Fibroblast of peridontal ligament (primary cell): ENCODE data around the gene ATP10A.

Source experiments
- DNase-seq: peaks from one replicate; pipeline ENCODE4 v3.0.0-alpha.2; 2010; ENCODE audit errors: extremely low read depth

ATP10A gene

GRCh38 chr15:25793354-25794050, 69.6 kb downstream of the ATP10A start:
- no peak for DNase-seq

DNA sequence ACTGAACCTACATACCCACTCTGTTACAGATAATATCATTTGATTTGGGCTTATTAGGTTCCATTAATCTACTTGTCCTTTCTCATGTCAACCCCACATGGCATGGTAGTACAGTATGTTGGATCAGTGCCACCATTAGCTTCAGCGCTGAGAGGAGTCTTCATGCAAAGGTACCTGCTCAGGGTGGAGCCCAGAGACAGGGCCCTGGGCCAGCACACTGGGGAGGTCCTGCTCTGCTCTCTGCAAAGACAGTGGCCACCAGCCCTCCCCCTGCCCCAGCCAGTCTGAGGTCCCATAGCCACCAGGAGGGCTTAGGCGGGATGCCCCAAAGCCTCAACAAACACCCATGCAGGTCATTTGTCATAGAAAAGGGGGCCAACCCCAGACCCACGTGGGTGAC, 71.0 kb downstream of the ATP10A start:
- no peak for DNase-seq

DNA sequence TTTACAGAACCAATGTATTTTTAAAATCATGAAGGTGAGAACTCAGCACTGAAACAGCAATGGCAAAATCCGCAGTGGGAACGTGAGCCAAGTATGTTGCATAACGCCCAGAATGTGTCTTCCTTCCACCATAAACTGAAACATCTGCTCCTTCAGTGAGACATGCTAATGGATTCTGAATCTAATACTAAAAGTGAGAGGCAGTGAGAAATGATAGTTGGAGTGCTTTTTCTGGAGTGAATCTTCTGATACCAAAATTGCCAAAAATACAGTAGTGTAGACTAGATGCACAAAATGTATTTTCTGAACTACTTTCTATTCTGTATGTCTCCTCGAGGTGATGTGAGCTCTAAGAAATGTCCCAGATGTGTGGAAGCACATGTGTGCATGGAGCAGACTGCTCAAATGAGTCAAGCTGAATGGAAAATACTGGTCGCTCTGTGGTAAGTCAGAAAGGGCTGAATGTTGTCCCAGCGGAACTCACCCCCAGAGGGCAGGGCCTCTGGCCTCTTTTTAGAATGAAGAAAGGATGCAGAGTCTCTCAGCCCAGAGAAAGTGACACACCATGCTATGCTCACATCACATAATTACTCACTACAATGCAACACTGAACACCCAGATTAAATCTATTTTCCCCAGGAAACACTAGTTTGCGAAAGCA, 73.0 kb downstream of the ATP10A start:
- peak; percentile 90 for DNase-seq

GRCh38 chr15:25789616-25789999, 73.5 kb downstream of the ATP10A start:
- DNase-seq: no peak

GRCh38 chr15:25789211-25789610, 73.9 kb downstream of the ATP10A start:
- DNase-seq: peak; percentile 84

GRCh38 chr15:25787855-25788520, 75.1 kb downstream of the ATP10A start:
- DNase-seq: peak; percentile 14

GRCh38 chr15:25787381-25787780, 75.7 kb downstream of the ATP10A start:
- no peak for DNase-seq

- DNase-seq: no peak
Measured at GRCh38 chr15:25786040-25786439, 77.1 kb downstream of the ATP10A start.

GRCh38 chr15:25785641-25786025, 77.5 kb downstream of the ATP10A start:
- no peak for DNase-seq

DNA sequence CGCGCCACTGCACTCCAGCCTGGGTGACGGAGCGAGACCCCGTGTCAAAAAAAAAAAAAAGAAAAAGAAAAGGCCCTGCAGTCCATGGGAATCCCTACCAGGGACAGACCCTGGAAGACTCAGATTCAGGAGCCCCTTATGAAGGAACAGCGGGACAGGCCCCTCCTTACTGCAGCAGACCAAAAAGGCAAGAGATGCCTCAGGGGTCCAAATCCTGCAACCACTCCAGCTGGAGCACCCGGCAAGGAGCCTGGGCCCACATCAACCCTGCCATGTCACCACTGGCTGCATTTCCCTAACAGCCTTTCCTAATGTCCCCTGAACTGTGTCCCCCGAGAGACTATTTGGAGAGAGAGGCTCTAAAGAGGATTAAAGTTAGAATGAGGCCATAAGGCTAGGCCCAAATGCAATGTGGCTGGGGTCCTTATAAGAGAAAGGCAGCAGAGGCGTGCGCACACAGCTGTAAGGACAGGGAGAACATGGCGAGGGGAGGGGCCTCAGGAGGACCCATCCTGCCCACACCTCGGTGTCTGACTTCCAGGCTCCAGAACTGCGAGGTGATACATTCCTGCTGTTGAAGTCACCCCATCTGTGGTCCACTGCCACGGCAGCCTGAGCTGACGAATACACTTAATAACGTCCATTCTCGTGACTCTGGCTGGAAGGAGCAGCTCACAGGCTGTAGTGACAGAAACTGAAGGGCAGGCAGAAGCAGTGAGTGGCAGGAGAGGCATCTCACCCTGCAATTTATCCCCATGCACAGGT, 78.1 kb downstream of the ATP10A start:
- no peak for DNase-seq

GRCh38 chr15:25783607-25784540, 79.3 kb downstream of the ATP10A start:
- DNase-seq: peak; percentile 27

DNA sequence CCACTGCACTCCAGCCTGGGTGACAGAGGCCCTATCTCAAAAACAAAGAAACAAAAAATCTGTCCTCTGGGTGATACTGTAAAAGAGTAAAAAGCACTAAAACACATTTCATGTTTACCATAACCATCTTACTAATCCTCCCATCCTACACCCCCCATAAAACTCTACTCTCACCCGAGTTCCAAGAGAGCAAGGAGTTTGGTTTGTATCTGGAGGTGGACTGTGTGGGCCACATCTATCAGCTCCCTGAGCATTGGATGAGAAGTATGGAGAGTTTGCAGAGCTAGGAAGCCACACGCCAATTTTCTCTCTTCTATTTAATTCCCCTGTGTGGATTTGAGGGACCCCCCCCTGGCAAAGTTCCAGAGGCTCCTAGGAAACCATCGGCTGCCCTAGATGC, 80.0 kb downstream of the ATP10A start:
- no peak for DNase-seq

GRCh38 chr15:25780479-25781255, 82.5 kb downstream of the ATP10A start:
- no peak for DNase-seq

GRCh38 chr15:25778161-25778560, 85.0 kb downstream of the ATP10A start:
- no peak for DNase-seq

DNA sequence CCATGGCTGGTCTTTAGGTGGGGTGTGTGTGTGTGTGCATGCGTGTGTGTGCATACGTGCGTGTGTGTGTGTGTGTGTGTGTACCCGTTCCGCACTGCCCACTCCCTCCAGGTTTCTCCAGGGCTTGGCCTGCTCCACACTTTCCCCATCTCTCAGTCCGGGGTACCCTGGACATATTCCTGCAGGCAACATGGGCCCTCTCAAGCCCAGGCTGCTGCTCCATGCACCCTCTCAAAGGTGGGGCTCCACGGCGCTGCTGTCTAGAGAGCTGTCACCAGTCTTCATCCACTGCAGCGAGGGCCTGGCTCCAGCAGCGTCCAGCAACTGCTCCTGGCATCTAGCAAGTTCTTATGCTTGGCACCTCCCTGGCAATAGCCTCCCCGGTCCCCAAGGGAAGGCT, 86.1 kb downstream of the ATP10A start:
- no peak for DNase-seq

DNA sequence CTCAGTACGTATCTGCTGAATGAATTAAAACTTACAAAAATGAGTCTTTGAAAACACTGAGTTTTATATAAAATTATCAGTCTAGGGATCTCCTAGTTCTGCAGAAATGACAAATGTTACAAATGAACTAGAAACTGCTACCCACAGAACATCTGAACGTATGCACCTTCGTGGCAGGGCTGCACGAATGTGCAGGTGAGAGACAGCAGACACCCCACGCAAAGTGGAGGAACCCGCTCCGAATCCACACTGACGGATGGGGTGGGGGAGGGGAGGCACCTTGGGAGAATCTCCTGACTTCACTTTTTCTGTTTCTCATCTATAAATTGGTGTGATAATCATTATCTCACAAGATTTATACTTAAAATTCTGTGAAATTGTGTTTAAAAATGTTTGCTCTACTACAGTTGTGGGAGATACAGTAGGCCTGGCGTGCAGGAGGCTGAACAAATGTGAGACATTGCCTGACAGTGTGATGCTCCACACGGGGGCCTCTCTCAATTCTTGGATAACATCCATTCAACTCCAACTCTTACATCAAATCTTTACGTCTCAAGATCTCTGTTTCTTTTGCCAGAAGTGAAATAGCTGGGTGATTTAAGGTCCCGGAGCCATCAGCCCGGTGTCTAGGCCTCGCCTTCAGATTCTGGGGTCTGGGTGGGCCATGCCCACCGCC, 86.9 kb downstream of the ATP10A start:
- DNase-seq: no peak

DNA sequence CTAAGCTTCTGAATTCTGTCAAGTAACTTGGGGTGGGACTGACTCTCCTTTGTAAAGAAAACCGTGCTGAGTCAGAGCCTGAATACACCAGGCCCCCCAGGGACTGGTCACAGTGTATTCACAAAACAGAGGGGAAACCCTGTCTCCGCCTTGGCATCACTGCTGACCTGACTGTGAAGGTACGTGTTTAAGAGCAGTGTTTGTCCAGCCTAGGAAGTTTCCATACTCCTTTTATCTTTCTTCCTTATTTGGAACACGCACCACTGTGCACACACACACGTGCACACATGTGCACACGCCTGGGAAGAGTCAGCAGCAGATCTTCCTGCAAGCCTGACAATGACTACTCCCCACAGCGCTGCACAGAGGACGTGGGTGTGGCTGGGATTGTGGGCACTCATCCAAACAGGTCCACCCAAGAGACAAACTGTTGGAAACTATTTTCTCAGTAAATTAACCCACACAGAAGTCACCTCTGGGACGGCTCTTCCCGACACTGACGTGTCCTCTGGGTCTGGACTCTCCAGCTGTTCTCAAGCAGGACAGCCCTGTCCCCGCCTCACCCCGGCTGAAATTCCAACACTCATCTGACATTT, 87.7 kb downstream of the ATP10A start:
- peak; percentile 33 for DNase-seq

DNA sequence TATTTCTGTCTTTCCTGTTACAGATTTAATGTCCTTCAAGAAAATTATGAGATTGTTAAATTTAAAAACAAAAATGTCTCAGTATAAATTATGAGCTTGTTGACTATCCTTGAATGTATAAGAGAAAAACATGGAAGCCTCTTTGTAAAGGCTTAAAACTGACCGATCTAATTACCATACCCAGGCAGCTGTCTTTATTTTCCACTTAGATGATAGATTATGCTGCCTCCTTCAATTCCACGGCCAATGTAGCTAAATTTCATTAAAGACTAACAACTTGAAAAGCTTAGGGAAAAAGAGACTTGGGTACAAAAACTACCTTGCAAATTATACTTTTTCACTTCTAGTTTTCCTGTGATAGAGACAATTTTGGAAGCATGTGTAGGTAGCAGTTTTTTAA, 88.3 kb downstream of the ATP10A start:
- no peak for DNase-seq

DNA sequence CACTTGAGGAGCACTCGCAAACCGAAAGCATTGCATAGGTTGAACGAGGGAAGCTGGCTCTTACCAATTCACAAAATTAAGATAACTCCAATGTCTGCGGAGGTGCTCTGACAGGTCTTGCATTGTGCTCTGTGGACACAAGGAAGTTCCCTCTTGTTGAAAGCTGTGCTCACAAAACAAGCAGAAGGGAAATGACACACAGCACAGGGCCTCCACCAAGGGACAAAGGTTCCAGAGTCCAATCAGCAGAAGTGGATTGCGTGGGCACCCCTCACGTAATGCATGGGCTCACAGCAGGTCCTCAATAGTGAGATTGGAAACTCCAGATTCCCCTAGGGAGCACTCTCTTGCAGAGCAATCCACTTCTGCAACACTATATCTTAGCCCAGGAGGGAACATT, 89.9 kb downstream of the ATP10A start:
- DNase-seq: no peak

GRCh38 chr15:25772500-25772899, 90.6 kb downstream of the ATP10A start:
- DNase-seq: no peak
